ENCODE data around the gene MKRN2OS.

The MKRN2OS gene, protein sequence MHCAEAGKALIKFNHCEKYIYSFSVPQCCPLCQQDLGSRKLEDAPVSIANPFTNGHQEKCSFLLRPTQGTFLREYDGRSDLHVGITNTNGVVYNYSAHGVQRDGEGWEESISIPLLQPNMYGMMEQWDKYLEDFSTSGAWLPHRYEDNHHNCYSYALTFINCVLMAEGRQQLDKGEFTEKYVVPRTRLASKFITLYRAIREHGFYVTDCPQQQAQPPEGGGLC

DNA sequence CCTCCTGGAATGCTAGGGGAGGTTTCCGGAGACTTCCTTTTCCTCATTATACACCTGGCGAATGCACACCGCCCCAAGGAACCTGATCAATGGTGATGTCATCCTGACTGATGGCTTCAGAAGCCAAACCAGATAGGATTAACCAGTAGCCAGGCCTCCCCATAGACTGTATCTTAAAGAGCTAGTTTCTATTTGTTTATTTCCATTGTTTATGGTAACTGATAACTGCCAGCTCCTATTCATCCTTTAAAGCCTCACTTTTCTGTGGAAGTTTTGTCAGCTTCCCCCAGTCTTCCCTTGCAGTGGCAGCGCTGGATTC, at the start of gene MKRN2OS:
Gene MKRN2OS, minus strand, starts transcription at position 27 of the 319 bp plus-strand sequence. CDS start 35 bp downstream, outside the sequence.
- DNase-seq (ENCODE audit: low read depth in 2 of 2) = no peak

DNA sequence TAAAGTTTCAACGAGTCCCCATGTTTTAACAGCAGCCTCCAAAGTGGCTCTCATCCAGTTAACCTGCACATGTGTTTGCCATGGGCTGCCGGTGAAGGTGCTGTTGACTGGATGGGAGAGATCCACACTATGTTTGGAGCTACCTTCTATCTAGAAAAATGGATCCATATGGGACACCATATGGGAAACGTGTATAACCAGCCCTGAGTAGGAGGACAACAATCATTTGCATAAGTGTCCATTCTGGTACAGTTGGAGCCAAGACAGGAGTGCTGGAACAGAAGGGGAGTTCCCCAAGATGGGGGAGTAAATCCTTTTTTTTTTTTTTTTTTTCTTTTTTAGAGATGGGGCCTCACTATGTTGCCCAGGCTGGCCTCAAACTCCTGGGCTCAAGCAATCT, 48.2 kb upstream of the MKRN2OS start:
- no peak for DNase-seq (ENCODE audit: low read depth in 2 of 2)

DNA sequence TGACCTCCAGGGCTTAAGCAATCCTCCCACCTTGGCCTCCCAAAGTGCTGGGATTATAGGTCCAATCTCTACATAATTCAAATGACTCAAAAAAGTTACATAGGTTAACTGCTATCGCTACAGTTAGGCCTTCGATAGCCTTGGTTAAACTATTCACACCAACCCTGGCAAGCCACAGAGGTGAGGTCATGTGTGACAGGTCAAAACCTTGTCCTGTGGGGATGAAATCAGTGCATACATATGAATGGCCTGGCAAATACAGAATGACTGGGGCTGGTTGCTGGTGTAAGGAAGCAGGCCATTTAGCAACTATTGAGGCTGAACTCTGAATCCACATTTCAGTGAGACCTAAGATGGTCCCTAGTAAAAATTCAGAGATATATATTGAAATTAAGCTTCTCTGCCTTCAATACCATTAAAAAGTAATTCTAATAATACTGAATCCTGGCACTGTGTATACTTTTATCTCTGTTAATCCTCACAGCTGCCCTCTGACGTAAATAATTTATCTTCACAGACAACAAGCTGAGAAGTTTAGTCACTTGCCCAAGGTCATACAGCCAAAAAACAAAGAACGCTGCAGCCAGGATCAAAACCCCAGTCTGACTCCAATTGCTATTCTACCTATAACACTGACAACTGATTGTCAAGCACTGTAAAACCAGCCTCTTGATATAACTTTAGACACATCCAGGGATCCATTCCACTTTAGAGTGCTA, 46.9 kb upstream of the MKRN2OS start:
- no peak for DNase-seq (ENCODE audit: low read depth in 2 of 2)

DNA sequence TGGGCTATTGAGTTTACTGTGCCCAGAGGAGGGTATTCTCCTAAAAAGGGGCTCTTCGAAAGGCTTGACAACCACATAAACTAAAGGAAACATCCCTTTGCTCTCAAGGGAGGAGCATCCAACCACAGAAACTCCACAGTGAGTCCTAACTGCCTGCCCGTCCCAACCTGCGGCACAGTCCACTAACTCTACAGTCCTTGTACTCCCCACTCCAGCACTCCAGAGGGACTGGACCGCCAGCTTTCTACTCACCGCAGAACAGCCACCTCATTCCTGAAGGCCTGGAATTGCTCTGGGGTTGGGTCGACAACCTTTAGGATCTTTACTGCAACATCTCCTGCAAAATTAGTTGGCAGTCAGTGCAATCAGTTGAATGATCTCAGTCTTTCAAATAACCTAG, 46.2 kb upstream of the MKRN2OS start:
- DNase-seq (ENCODE audit: low read depth in 2 of 2) = no peak

DNA sequence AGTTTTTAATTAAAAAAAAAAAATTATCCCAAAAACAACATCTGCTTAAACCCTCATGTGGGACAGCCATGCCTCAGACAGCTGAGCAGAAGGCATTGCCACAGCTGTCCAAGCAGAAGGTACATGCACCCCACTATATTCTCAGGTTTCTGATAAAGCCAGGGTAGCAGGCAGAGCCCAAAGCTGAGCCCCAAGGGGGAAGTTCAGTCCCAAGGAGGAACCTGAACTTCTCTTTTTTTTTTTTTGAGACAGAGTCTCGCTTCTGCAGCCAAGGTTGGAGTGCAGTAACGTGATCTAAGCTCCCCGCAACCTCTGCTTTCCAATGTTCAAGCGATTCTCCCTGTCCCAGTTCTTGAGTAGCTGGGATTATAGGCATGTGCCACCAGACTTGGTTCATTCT, 44.8 kb upstream of the MKRN2OS start:
- no peak for DNase-seq (ENCODE audit: low read depth in 2 of 2)

DNA sequence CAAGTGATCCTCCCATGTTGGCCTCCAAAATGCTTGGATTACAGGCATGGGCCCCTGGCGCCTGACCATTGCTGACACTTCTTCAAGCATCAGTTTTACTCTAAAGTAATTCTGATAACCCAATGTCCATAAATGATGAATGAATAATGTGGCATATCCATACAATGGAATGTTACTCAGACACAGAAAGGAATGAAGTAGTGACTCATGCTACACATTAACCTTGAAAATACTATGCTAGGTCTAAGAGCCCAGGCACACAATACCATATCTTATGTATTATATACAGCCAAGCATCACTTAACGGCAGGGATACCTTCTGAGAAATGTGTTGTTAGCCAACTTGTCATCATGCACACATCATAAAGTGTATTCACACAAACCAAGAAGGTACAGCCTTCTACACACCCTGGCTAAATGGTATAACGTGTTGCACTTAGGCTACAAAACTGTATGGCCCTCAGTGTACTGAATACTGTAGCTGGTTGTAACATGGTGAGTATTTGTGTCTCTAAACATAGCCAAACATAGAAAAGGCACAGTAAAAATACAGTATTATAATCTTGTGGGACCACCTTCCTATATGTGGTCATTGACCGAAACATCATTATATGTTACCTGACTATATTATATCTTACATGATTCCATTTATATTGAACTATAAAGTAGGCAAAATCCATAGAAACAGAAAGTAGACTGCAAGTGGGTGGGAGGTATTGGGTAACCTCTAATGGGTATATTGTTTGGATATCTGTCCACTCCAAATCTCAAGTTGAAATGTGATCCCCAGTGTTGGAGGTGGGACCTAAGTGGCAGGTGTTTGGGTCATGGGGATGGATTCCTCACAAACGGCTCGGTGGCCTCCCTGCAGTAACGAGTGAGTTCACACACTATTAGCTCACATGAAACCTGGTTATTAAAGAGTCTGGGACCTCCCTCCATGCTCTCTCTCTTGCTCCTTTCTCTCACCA, 43.0 kb upstream of the MKRN2OS start:
- no peak for DNase-seq (ENCODE audit: low read depth in 2 of 2)

DNA sequence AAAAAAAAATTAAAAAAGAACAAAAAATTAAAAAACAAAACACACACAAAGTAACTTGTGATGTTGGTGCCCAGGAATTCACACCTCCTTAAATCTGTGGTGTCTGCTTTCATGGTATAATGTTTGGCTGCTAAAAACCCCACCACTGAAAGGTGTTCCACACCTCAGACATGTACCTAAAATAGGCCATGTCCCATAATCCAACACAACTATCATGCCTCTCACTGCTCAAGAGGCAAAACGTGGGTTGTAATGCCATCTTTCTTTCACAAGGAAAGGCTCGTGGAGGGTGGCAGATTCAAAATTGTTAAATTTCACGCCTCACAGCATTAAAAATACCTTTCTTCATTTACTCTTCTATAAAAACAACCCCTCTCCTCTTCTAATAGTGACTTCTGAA, 41.1 kb upstream of the MKRN2OS start:
- DNase-seq (ENCODE audit: low read depth in 2 of 2) = no peak

DNA sequence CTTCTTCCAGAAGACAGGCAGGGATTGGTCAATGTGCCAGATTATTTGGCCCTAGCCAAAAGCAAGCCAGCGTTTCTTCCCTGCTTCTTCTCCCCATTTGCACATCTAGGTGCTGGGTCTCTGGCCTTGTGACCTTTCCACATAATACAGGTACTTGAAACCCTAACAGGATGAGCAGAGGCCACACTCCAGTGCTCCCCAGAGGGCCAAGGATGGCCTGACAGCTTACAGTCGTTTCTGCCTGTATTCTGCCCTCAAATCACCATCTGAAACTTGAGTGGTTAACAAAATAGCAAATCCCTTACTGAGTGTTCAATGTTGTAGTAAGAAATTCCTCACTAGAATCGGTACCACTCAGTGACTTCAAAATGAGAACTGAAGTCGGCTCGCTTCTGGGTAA, 40.7 kb upstream of the MKRN2OS start:
- no peak for DNase-seq (ENCODE audit: low read depth in 2 of 2)

DNA sequence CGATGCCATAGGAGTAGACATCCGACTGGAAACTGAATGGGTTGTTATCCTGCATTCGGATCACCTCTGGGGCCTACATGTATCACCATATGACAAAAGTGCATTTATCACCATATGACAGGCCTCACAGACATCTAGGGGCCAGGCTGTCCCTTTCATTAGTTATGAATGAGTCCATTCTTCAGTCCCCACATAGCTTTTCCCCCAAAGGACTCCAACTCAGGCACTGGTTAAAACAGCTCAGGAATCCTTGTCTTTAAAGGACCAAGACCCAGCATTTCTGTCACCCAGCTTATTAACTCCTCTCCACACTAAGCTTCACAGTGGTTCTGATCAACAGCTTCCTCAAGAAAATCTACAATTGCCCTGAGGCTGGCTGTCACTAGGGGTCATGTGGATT, 39.9 kb upstream of the MKRN2OS start:
- no peak for DNase-seq (ENCODE audit: low read depth in 2 of 2)

DNA sequence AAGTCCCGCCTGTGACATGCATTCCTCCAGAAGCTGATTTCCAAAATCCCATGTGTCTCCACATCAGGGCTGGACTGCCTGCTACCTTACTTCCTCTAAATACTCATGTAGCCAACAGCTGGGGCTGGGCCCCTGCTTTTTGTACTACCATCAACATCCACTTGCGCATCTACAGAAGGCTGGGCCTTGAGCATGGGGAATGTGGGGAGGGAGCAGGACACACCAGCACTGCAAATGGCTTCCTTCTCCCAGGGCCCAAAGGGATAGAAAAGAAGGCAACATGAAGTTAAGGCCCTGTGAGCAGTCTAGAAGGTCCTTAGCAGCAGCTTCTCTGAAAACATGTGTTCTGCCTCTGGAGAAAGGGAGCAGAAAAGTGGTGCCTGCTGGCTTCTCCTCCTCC, 38.8 kb upstream of the MKRN2OS start:
- no peak for DNase-seq (ENCODE audit: low read depth in 2 of 2)

DNA sequence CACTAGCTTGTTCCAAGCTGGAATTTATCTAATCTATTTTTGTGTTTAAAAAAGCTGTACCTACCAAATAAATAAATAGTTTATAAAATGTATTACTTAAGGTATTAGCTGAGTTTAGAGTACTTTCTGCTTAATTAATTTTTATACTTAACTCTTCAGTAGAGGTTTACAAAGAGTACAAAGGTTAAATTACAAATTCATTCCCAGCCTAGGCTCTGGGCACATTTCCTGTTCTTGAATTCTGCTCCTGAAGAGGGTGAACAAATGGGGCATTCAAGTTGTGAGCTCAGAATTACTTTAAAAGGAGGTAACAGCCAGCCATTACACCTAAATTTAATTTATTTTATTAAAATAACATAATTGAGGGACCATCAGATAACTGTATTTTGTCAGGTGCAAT, 38.0 kb upstream of the MKRN2OS start:
- DNase-seq (ENCODE audit: low read depth in 2 of 2) = no peak

DNA sequence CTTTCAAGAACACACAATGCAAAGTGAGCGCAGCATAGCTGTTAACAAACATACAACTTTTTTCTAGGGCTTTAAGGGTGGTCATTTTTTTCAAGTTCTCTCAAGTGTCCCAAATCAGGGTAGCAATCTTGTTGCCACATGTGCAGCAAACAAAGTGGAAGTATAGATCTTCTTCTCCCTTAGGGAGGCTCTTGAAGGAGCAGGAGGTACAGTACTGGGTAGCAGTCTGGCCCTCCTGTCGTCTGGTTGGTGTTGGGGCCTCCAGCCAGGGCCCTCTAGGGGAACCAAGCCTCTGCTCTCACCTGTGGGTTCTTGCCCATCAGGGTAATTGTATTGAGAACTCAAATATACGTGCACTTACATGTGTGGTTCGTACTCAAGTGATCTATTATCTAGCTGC, 37.4 kb upstream of the MKRN2OS start:
- DNase-seq (ENCODE audit: low read depth in 2 of 2) = no peak

DNA sequence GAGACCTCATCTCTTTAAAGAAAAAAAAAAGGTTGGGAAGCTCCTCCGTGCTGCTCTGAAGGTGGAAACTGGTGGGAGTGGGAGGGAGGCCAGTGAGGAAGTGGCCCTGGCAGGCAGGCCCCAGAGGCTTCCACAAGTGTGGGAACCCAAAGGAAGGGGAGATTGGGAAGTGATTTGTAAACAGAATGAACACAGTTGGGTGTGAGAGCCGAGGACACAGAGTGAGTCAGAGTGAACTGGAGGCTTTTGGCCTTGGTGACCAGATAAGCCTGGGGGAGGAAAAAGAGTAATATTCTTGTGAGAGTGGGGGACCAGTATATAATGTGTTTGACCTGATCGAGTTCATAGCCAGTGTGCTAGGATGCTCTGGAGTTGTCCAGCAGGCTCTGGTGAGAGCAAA, 34.6 kb upstream of the MKRN2OS start:
- no peak for DNase-seq (ENCODE audit: low read depth in 2 of 2)

DNA sequence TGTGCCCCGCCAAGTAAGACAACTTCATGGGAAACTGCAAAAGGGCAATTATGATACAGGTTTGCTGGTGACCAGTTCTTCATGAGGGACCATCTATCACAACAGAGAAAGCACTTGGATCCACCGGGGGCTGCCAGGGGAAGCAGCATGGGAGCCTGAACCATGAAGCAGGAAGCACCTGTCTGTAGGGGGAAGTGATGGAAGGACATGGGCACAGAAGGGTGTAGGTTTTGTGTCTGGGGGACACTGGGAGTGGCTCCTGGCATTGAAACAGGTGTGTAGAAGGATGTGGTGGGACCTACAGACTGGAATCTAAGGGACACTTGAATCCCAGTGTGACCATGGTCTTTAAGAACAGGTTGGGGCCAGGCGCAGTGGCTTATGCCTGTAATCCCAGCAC, 34.2 kb upstream of the MKRN2OS start:
- DNase-seq (ENCODE audit: low read depth in 2 of 2) = no peak

DNA sequence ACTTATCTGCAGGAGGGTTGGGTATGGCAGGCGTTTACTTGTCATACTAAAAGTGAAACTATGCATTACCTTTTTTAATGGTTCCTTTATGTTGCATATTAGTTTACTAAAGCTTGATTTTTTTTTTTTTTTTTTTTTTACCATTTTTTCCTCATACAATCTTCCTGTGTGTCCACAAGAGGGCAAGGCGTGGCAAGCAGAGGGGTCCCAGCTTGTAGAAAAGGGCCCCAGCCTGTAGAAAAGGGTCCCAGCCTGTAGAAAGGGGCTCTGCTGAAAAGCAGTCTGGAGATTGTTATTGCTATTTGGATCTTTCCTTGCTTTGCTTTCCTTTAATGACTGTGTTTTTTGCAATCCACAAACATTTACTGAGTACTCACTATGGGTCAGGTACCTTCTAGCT, 33.4 kb upstream of the MKRN2OS start:
- DNase-seq (ENCODE audit: low read depth in 2 of 2) = no peak

DNA sequence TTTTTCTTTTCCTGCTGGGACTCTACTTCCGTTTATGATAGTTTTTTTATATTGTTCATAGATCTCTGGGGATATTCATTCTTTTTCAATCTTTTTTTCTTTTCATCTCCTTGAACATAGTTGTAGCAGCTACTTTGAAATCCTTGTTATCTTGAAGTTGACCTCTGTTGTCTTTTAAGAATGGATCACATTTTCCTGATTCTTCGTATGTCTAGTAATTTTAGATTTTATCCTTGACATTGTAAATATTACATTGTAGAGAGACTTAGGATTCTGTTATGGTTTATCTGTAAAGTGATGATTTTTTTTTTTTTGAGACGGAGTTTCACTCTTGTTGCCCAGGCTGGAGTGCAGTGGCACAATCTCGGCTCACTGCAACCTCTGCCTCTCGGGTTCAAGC, 32.1 kb upstream of the MKRN2OS start:
- no peak for DNase-seq (ENCODE audit: low read depth in 2 of 2)

DNA sequence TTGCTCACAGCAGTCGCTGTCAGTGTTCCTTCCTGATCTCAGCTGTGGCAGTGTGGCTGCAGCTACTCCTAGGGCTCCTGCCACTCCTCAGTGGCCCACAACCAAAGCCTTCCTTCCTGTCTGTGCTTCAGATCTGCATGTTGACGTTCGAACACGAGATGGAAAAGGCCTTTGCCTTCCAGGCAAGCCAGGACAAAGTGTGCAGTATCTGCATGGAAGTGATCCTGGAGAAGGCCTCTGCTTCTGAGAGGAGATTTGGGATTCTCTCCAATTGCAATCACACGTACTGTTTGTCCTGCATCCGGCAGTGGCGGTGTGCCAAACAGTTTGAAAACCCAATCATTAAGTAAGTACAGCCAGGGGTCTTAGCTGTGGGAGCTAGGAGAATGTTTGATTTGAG, 29.4 kb upstream of the MKRN2OS start:
- no peak for DNase-seq (ENCODE audit: low read depth in 2 of 2)

DNA sequence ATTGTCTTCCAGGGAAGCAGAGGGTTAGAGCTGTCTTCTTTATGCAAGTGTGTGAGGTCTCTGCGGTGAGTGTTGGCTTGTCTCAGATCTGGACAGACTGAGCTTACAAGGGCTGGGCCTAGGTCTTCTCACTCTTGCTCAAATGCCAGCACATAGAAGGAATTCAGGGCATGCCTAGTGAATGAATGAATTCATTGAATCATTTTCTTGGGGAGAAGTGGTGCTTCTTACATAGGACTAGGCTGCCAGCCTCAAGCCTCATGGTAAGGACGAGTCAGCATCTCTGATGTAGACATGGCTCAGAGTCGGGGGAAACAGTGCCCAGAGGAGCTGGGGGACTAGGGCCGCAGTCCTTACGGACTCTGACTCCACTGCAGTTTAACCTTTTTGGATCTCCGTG, 28.8 kb upstream of the MKRN2OS start:
- no peak for DNase-seq (ENCODE audit: low read depth in 2 of 2)

DNA sequence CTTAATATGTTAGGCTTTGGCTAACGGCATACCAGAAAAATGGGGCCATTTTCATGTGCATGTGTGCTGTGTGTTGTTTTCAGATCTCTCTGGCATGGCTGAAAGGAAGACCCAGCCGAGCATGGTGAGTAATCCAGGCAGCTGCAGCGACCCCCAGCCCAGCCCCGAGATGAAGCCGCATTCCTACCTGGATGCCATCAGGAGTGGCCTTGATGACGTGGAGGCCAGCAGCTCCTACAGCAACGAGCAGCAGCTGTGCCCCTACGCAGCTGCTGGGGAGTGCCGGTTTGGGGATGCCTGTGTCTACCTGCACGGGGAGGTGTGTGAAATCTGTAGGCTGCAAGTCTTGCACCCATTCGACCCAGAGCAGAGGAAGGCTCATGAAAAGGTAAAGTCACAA, 26.7 kb upstream of the MKRN2OS start:
- DNase-seq (ENCODE audit: low read depth in 2 of 2) = no peak

DNA sequence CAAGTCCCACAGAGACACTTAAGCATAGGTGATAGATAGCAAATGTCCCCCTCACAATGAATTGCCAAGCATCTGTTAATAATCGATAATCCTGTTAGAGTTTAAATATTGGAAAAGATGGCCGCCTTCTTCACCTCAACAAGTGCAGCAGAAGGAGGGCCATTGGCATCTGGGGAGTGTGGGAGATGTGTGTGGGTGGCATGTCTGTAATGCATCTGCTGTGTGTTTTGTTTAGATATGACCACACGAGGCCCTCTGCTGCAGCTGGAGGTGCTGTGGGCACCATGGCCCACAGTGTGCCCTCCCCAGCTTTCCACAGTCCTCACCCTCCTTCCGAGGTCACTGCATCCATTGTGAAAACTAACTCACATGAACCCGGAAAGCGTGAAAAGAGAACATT, 24.5 kb upstream of the MKRN2OS start:
- no peak for DNase-seq (ENCODE audit: low read depth in 2 of 2)

DNA sequence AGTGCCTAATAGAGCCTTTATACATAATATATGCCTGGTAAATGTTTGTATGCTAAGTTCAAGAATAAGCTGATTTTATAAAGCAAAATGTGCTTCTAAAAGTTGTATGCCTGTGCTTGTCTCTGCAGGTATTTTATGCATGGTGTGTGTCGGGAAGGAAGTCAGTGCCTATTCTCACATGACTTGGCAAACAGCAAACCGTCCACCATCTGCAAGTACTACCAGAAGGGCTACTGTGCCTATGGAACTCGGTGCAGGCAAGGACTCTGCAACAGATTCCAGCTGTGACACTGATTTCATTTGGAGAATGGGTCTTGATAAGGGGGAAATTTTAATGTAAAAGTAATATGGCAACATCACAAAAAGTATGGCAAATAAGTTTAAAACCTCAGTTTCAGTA, 23.4 kb upstream of the MKRN2OS start:
- no peak for DNase-seq (ENCODE audit: low read depth in 2 of 2)

DNA sequence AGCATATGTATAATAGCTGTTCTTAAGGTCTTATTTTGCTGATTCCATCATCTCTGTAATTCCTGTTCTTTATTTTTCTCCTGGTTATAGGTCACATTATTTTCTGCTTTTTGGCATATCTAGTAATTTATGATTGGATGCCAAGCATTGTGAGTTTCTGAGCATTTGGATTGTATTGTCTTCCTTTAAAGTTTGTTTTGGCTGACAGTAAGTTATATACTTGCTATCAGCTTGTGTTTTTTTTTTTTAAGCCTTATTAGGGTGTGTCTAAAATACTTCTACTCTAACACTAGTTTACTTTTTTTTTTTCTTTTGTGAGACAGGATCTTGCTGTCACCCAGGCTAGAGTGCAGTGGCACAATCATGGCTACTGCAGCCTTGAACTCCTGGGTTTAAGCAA, 21.7 kb upstream of the MKRN2OS start:
- no peak for DNase-seq (ENCODE audit: low read depth in 2 of 2)

DNA sequence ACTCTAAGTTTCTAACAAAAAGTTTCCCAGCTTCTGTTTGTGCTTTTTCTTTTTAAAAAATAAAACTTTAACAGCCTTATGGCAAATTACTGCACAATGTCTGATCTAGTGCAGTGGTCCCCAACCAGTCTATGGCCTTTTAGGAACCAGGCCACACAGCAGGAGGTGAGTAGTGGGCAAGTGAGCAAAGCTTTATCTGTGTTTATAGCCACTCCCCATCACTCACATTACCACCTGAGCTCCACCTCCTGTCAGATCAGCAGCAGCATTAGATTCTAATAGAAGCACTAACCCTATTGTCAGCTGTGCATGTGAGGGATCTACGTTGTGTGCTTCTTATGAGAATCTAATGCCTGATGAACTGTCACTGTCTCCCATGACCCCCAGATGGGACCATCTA, 17.2 kb upstream of the MKRN2OS start:
- no peak for DNase-seq (ENCODE audit: low read depth in 2 of 2)
